Calu3 (cell line): ENCODE results near the gene ECE2. TPM values are rescaled to one million over a fixed set of nuclear protein-coding genes. Genes with fewer than 3 reads are reported as not detected.

Experiments used
- BruUV-seq: library from RNA; stranded (reverse); fragments of 400-500 nt; replicated peaks from 2 replicates; lab custom pipeline; 2021; lab: Mats Ljungman, UMichigan
- CTCF ChIA-PET: fragments of 300-600 bp; sonication (Branson Sonifier 250); formaldehyde crosslinking; loops from one replicate; lab custom pipeline; 2022; ENCODE audit warnings: antibody characterized with exemption; lab: Charles Lee
- DNase-seq: peaks from one replicate; pipeline ENCODE4 v3.0.0; 2022
- H3K27ac Mint-ChIP-seq: one replicate; pipeline ENCODE4 v1.8.0; 2022; ENCODE audit warnings: mixed read lengths; ENCODE audit not compliant: unreplicated experiment
- H3K27me3 Mint-ChIP-seq: one replicate; pipeline ENCODE4 v1.8.0; 2022; ENCODE audit warnings: mixed read lengths; ENCODE audit not compliant: unreplicated experiment
- H3K36me3 Mint-ChIP-seq: one replicate; pipeline ENCODE4 v1.8.0; 2022; ENCODE audit warnings: mild to moderate bottlenecking, moderate library complexity, mixed read lengths; ENCODE audit not compliant: insufficient read depth, unreplicated experiment
- H3K4me1 Mint-ChIP-seq: one replicate; pipeline ENCODE4 v1.8.0; 2022; ENCODE audit warnings: mild to moderate bottlenecking, low read depth, mixed read lengths; ENCODE audit not compliant: unreplicated experiment
- H3K4me3 Mint-ChIP-seq: one replicate; pipeline ENCODE4 v1.8.0; 2022; ENCODE audit warnings: mild to moderate bottlenecking, low read depth, moderate library complexity, mixed read lengths; ENCODE audit not compliant: unreplicated experiment
- H3K9me3 Mint-ChIP-seq: one replicate; pipeline ENCODE4 v1.8.0; 2022; ENCODE audit warnings: low read depth, mixed read lengths; ENCODE audit not compliant: unreplicated experiment
- CTCF ChIP-seq: fragments of 200-600 bp; IDR thresholded peaks from one replicate; pipeline ENCODE4 v1.8.0; 2022; ENCODE audit warnings: antibody characterized with exemption; ENCODE audit not compliant: unreplicated experiment
- intact Hi-C: fragments of 100-400 bp; cut with micrococcal nuclease; formaldehyde crosslinking; loops from one replicate; pipeline ENCODE4 v1.10.0; 2022; ENCODE audit not compliant: unreplicated experiment
- total RNA-seq: library from RNA; stranded (reverse); gene quantifications from 2 replicates; pipeline ENCODE4 v1.2.3, GENCODE V29; 2022

Gene ECE2
- total RNA-seq, 1 experiment from 2014 or later, result not detected

DNA sequence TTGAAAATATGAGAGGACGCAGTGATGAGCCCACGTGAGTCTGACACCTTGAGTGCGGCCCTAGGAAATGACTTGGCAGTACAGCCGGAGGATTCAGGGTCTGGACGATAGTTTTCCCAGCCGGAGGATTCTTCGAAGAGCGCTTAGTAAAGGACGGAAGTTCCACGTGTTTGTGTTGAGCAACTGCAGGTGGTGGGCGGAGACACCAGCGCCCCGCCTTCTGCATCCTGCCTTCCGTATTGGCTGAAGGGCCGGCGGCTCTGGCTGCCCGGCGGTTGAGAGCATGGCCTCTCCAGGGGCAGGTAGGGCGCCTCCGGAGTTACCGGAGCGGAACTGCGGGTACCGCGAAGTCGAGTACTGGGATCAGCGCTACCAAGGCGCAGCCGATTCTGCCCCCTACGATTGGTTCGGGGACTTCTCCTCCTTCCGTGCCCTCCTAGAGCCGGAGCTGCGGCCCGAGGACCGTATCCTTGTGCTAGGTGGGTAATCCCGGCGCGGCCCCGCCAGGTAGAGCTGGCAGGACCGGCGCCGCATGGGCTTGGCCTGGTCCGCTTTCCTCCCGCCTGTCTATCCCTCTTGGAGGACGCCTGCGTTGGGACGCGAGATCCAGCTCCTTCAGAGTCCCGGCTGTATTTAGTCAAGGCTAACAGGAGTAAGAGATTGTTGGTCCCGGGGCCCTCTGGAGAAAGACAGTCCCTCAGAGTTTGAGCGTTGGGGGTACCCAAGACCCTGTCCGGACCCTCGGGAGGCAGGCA lies 26.2 kb upstream of the ECE2 start, which contains the start of gene EEF1AKMT4:
Gene EEF1AKMT4, plus strand, starts transcription at position 261 of the 755 bp plus-strand sequence. Its CDS starts 23 bp downstream, at position 284.
- TSS peak; percentile 43 for BruUV-seq

DNA sequence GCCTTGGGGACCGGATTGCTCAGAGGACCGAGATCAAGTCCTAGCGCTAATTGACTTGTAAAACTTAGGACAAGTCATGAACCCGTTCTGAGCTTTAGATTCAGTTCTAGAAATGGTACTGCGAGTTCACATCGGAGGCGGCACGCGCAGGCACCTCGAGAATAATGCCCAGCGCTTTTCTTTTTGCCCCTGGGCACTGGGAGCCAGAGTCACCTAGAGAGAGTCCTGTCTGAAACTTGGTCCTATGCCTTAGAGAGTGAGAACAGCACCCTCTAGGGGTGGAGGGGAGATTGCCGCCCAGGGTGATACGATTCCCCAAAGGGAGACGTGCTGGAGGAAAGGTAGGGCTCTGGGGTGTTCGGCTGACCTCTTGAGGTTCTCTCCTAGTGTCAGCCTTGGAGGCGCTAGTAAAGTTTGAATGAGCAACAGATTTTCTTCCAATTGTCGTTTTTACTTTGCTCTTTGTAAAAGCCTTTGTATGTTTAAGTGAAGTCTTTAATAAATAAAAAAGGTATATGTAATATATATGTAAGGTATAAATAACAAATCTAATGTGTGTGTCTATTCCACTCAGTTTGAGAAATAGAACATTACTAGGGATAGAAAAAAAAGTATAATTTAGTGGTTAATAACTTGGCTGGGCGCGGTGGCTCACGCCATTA lies 25.5 kb upstream of the ECE2 start:
- DNase-seq, result peak; percentile 98
- peak; percentile 96 for TF ChIP-seq CTCF
- CTCF ChIA-PET, result interaction anchor here (0.6 to 1.4 kb wide), 3 partner anchors 11 to 84 kb away, joined by 3 to 5 read pairs (median 3); partner anchors contain the start of gene CAMK2N2
- Mint-ChIP-seq H3K36me3 (peaks cover 31% of the 10 kb centered on the region), H3K4me3 (peak overlapping the region; percentile 92), H3K4me1 (peaks cover 8% of the 10 kb centered on the region), H3K9me3 (no peaks in the 10 kb centered on the region), H3K27me3 (no peaks in the 10 kb centered on the region), H3K27ac (peak overlapping the region; percentile 97)
- intact Hi-C loops, result loop anchor here (2.0 kb wide), 1 partner anchor 39 kb away; no protein-coding TSS in a partner anchor
- no TSS peak for BruUV-seq

More for the DNA sequence above, 26.2 kb upstream of the ECE2 start, which contains the start of gene EEF1AKMT4:
- Mint-ChIP-seq H3K9me3 (no peaks in the 10 kb centered on the region), H3K27me3 (no peaks in the 10 kb centered on the region), H3K4me1 (peaks cover 8% of the 10 kb centered on the region), H3K36me3 (peaks cover 37% of the 10 kb centered on the region), H3K4me3 (peak within 1 kb of the TSS; percentile 92), H3K27ac (peak within 1 kb of the TSS; percentile 97)
- DNase-seq, result peak; percentile 100
- CTCF ChIA-PET, result interaction anchor here (0.8 to 1.4 kb wide), 2 partner anchors 12 to 40 kb away, joined by 3 to 5 read pairs; partner anchors contain the start of gene CAMK2N2
- intact Hi-C loops, result loop anchor here (2.0 kb wide), 1 partner anchor 39 kb away; no protein-coding TSS in a partner anchor
- TF ChIP-seq CTCF, result peak; percentile 93

DNA sequence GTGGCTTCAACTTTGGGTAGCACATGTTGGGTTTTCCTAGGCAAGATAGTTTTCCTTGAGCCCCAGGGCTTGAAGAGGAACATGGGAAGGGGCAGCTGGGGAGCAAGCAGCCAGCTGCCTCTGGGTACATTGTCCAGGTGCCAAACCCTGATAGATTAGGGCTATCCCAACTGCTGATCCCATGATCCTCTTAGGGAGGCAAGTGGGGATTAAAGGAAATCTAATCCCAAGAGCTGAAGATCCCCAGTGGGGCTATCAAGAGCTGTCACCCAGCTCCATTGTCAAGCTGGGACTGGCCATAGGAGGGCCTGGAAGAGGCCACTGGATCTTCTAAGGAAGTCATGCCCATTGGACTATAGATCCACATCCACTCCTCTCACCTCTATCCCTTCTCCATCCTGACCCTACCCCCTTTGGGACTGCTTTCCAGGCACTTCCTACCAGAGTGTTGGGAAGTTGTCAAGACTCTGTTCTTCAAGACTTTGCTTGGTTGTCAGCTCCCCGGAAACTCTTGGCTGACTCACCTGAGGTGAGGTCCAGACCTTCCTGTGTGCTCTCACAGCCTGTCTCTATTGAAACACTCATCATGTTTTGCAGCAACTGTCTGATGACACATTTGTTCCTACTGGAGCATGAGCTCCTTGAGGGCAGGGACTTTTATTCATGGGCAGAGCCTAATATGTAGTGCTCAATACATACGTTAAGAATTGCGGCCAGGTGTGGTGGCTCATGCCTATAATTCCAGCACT lies 20.4 kb upstream of the ECE2 start:
- BruUV-seq, result no TSS peak
- Mint-ChIP-seq H3K36me3 (peaks cover 15% of the 10 kb centered on the region), H3K27ac (no peak overlapping the region), H3K27me3 (peaks cover 24% of the 10 kb centered on the region), H3K4me3 (no peak overlapping the region), H3K4me1 (peaks cover 5% of the 10 kb centered on the region), H3K9me3 (no peaks in the 10 kb centered on the region)
- intact Hi-C loops, result no loop called here
- no peak for DNase-seq
- no peak for TF ChIP-seq CTCF
- CTCF ChIA-PET, result no interaction called here
